HG03095 (cell line): Measurements from ENCODE around the gene FKBP5.
"Not testable (repeated sequence)": the region's sequence is repeated elsewhere in the genome, so short reads cannot be mapped to it uniquely, and the experiment has no call there.

Experiments used
- ATAC-seq: cut with Tn5 transposase; IDR thresholded peaks from one replicate; pipeline ENCODE4 v1.9.1; 2021; ENCODE audit warnings: moderate library complexity; ENCODE audit not compliant: unreplicated experiment

The FKBP5 gene

GRCh38 chr6:35589904-35590303 lies 98.8 kb downstream of the FKBP5 start:
- no peak for ATAC-seq

- no peak for ATAC-seq
Measured at GRCh38 chr6:35589201-35589739, 99.4 kb downstream of the FKBP5 start.

- no peak for ATAC-seq
Measured at GRCh38 chr6:35587167-35587566, 101.5 kb downstream of the FKBP5 start.

GRCh38 chr6:35586542-35586941 lies 102.2 kb downstream of the FKBP5 start:
- no peak for ATAC-seq

- no peak for ATAC-seq
Measured at GRCh38 chr6:35585658-35586057, 103.1 kb downstream of the FKBP5 start.

- no peak for ATAC-seq
Measured at GRCh38 chr6:35583893-35584688, 104.6 kb downstream of the FKBP5 start.

- ATAC-seq: no peak
Measured at GRCh38 chr6:35582315-35582714, 106.4 kb downstream of the FKBP5 start.

- no peak for ATAC-seq
Measured at GRCh38 chr6:35581633-35582032, 107.1 kb downstream of the FKBP5 start.

GRCh38 chr6:35580836-35581235 lies 107.9 kb downstream of the FKBP5 start:
- ATAC-seq: no peak

GRCh38 chr6:35576682-35577081 lies 112.0 kb downstream of the FKBP5 start:
- ATAC-seq: no peak

- ATAC-seq: no peak
Measured at GRCh38 chr6:35573495-35574110, 115.1 kb downstream of the FKBP5 start.

- not testable (repeated sequence) for ATAC-seq
Measured at GRCh38 chr6:35570885-35571330, 117.8 kb downstream of the FKBP5 start.

- ATAC-seq: no peak
Measured at GRCh38 chr6:35569011-35569461, 119.7 kb downstream of the FKBP5 start.

GRCh38 chr6:35566794-35567193 lies 121.9 kb downstream of the FKBP5 start:
- no peak for ATAC-seq

GRCh38 chr6:35564733-35565132 lies 124.0 kb downstream of the FKBP5 start:
- ATAC-seq: no peak

GRCh38 chr6:35562060-35562459 lies 126.7 kb downstream of the FKBP5 start:
- ATAC-seq: no peak

GRCh38 chr6:35561113-35561512 lies 127.6 kb downstream of the FKBP5 start:
- ATAC-seq: no peak

- no peak for ATAC-seq
Measured at GRCh38 chr6:35558571-35558970, 130.1 kb downstream of the FKBP5 start.

GRCh38 chr6:35557239-35557638 lies 131.5 kb downstream of the FKBP5 start:
- ATAC-seq: no peak

GRCh38 chr6:35554811-35555210 lies 133.9 kb downstream of the FKBP5 start:
- ATAC-seq: no peak

GRCh38 chr6:35553315-35553714 lies 135.4 kb downstream of the FKBP5 start:
- no peak for ATAC-seq

GRCh38 chr6:35552285-35552917 lies 136.3 kb downstream of the FKBP5 start:
- no peak for ATAC-seq
